ENCODE results near the gene ACOXL.

GRCh38 chr2:110772383-110772755 lies 40.0 kb downstream of the ACOXL start:
- TF ChIP-seq CTCF (IDR thresholded peaks at IDR 0.05) (no peak), POLR2A (IDR thresholded peaks at IDR 0.05) (no peak)

All from esophagus squamous epithelium (tissue), 4 donors.